Endothelial cell of umbilical vein (primary cell): Measurements from ENCODE around the gene PLAC8L1. TPM values are rescaled to one million over a fixed set of nuclear protein-coding genes. Genes with fewer than 3 reads are reported as not detected.

Source experiments
- BruUV-seq: library from RNA; stranded (reverse); fragments of 400-500 nt; replicated peaks from 2 replicates; lab custom pipeline; 2021; lab: Mats Ljungman, UMichigan
- CTCF ChIA-PET: fragments of 300-600, 350-600 bp; sonication (Branson Sonifier 250); formaldehyde crosslinking; loops from one replicate; lab custom pipeline; 2021; ENCODE audit warnings: antibody characterized with exemption, inconsistent platforms; lab: Charles Lee
- POLR2A ChIA-PET: fragments of 300-600, 350-600 bp; sonication (Branson Sonifier 250); formaldehyde crosslinking; loops from one replicate; lab custom pipeline; 2021; ENCODE audit warnings: antibody characterized with exemption, inconsistent platforms; lab: Charles Lee
- DNase-seq: peaks from one replicate; pipeline ENCODE4 v3.0.0-alpha.2; 2011; ENCODE audit warnings: low read depth, low spot score
- FAIRE-seq: peaks from 2 replicates; lab custom pipeline; 2011; peaks lifted over from hg19 to GRCh38; lab: Jason Lieb, UNC
- H2AFZ ChIP-seq: 2 replicates; pipeline ENCODE4 v1.6.0; 2012; ENCODE audit warnings: low read depth, low read length, control low read depth, inconsistent platforms
- H3K27ac ChIP-seq: 2 replicates; pipeline ENCODE4 v1.5.1; 2011; ENCODE audit warnings: low read depth, mild to moderate bottlenecking, control low read depth, low read length, moderate library complexity; ENCODE audit not compliant: insufficient read depth
- H3K27me3 ChIP-seq, 2 experiments: 2 replicates each; pipeline versions ENCODE4 v1.6.0 to v1.6.1; 2011; ENCODE audit warnings: low read length in 2 of 2, mixed read lengths in 1 of 2; ENCODE audit not compliant: control insufficient read depth in 2 of 2, insufficient read depth in 2 of 2
- H3K36me3 ChIP-seq, 2 experiments: 2 replicates in 1 of 2; 3 replicates in 1 of 2; pipeline ENCODE4 v1.5.1; 2011; ENCODE audit warnings: low read length in 2 of 2, mild to moderate bottlenecking in 1 of 2, moderate library complexity in 1 of 2; ENCODE audit not compliant: control insufficient read depth in 2 of 2, insufficient read depth in 2 of 2; ENCODE audit errors: extremely low read depth in 1 of 2
- H3K4me1 ChIP-seq: 3 replicates; pipeline ENCODE4 v1.5.1; 2011; ENCODE audit warnings: mild to moderate bottlenecking, low read length; ENCODE audit not compliant: control insufficient read depth, insufficient read depth; ENCODE audit errors: extremely low read depth
- H3K4me2 ChIP-seq: 2 replicates; pipeline ENCODE4 v1.6.1; 2011; ENCODE audit warnings: low read length, control low read depth, mixed read lengths; ENCODE audit not compliant: insufficient read depth
- H3K4me3 ChIP-seq, 3 experiments: fragments of 200-600 bp in 1 of 3; sonication (generic), shearing (Covaris generic) in 1 of 3; replicated peaks in 1 of 3; 2 replicates each; pipeline ENCODE4 v1.5.1; 2011 to 2016; ENCODE audit warnings: control low read depth in 3 of 3, low read length in 3 of 3, mild to moderate bottlenecking in 2 of 3, inconsistent platforms in 1 of 3, low read depth in 1 of 3, moderate library complexity in 1 of 3; ENCODE audit not compliant: insufficient read depth in 1 of 3
- H3K79me2 ChIP-seq: 2 replicates; pipeline ENCODE4 v1.6.0; 2012; ENCODE audit warnings: low read length, inconsistent platforms; ENCODE audit not compliant: control insufficient read depth, insufficient read depth
- H3K9ac ChIP-seq: replicated peaks from 2 replicates; pipeline ENCODE3; 2011; ENCODE audit warnings: low read length, control low read depth; ENCODE audit not compliant: insufficient read depth; ENCODE audit errors: extremely low read depth
- H3K9me1 ChIP-seq: replicated peaks from 3 replicates; pipeline ENCODE4 v1.6.0; 2011; ENCODE audit warnings: mild to moderate bottlenecking, low read length; ENCODE audit not compliant: control insufficient read depth, insufficient read depth; ENCODE audit errors: extremely low read depth
- H3K9me3 ChIP-seq: replicated peaks from 2 replicates; pipeline ENCODE4 v1.5.1; 2012; ENCODE audit warnings: low read length, inconsistent platforms; ENCODE audit not compliant: control insufficient read depth, insufficient read depth
- H4K20me1 ChIP-seq: replicated peaks from 2 replicates; pipeline ENCODE3; 2011; ENCODE audit warnings: mild to moderate bottlenecking, low read length; ENCODE audit not compliant: control insufficient read depth, insufficient read depth; ENCODE audit errors: extremely low read depth
- EZH2 ChIP-seq: IDR thresholded peaks from 2 replicates; pipeline ENCODE4 v1.6.1; 2012; ENCODE audit warnings: borderline replicate concordance, low read depth, mild to moderate bottlenecking, moderate library complexity, low read length, inconsistent platforms; ENCODE audit not compliant: severe bottlenecking
- FOS ChIP-seq: IDR thresholded peaks from 2 replicates; pipeline ENCODE4 v1.6.1; 2011; ENCODE audit warnings: mild to moderate bottlenecking, low read length, moderate library complexity, borderline replicate concordance; ENCODE audit not compliant: insufficient read depth
- GATA2 ChIP-seq: IDR thresholded peaks from 2 replicates; pipeline ENCODE4 v1.7.0; 2011; ENCODE audit warnings: low read depth, mild to moderate bottlenecking, moderate library complexity, mixed read lengths, low read length; ENCODE audit not compliant: insufficient read length, insufficient read depth
- JUN ChIP-seq: IDR thresholded peaks from 2 replicates; pipeline ENCODE4 v1.6.1; 2011; ENCODE audit warnings: borderline replicate concordance, low read depth; ENCODE audit not compliant: insufficient read length, insufficient read depth
- MYC ChIP-seq: IDR thresholded peaks from one replicate; pipeline ENCODE4 v1.6.1; 2011; ENCODE audit warnings: mild to moderate bottlenecking, low read depth, low read length
- POLR2A ChIP-seq: IDR thresholded peaks from 2 replicates; pipeline ENCODE4 v1.6.1; 2012; ENCODE audit warnings: low read depth, mild to moderate bottlenecking, control low read depth, low read length
- POLR2AphosphoS5 ChIP-seq: IDR thresholded peaks from 2 replicates; pipeline ENCODE4 v1.6.1; 2012; ENCODE audit warnings: low read depth, mild to moderate bottlenecking, control low read depth, low read length, moderate library complexity; ENCODE audit not compliant: insufficient read depth
- dilution Hi-C: fragments of 300-500 bp; cut with MboI; formaldehyde crosslinking; loops from one replicate; pipeline ENCODE4 v1.15.0; 2019; ENCODE audit warnings: low sequenced_read_pairs; ENCODE audit not compliant: extremely low pct_ligation_motif_present
- intact Hi-C: fragments of 100-400 bp; cut with micrococcal nuclease; formaldehyde crosslinking; loops from one replicate; pipeline ENCODE4 v1.10.0; 2022
- polyA plus RNA-seq, 4 experiments: library from polyadenylated mRNA; depleted of rRNA in 3 of 4; stranded (reverse) in 3 of 4; unstranded in 1 of 4; fragments of >200 nt; gene quantifications; 2 replicates each; pipeline versions ENCODE4 v1.2.1 to v1.2.3, GENCODE V29; 2011 to 2012; ENCODE audit warnings: missing spikeins in 1 of 4
- total RNA-seq: library from RNA; stranded (reverse); gene quantifications from 2 replicates; pipeline ENCODE4 v1.2.3, GENCODE V29; 2021
- TF ChIP-seq, protein P1 (sequence below), 2 donors: IDR thresholded peaks; 1 replicate in 1 of 2; 2 replicates in 1 of 2; pipeline ENCODE4 v1.5.1; 2011; ENCODE audit warnings: low read length in 2 of 2, mild to moderate bottlenecking in 2 of 2, moderate library complexity in 2 of 2, control low read depth in 1 of 2, inconsistent platforms in 1 of 2, low read depth in 1 of 2; ENCODE audit not compliant: insufficient read depth in 1 of 2; ENCODE audit errors: extremely low read depth in 1 of 2
- TF ChIP-seq, protein P2 (sequence below): IDR thresholded peaks from 2 replicates; pipeline ENCODE4 v1.6.1; 2011; ENCODE audit not compliant: insufficient read depth, insufficient read length

The PLAC8L1 gene
- total and polyA plus RNA-seq, 2 donors (not counting 3 experiments of a cell fraction or from before 2014, with no cell fraction given) = 0.80 to 0.99 TPM

DNA sequence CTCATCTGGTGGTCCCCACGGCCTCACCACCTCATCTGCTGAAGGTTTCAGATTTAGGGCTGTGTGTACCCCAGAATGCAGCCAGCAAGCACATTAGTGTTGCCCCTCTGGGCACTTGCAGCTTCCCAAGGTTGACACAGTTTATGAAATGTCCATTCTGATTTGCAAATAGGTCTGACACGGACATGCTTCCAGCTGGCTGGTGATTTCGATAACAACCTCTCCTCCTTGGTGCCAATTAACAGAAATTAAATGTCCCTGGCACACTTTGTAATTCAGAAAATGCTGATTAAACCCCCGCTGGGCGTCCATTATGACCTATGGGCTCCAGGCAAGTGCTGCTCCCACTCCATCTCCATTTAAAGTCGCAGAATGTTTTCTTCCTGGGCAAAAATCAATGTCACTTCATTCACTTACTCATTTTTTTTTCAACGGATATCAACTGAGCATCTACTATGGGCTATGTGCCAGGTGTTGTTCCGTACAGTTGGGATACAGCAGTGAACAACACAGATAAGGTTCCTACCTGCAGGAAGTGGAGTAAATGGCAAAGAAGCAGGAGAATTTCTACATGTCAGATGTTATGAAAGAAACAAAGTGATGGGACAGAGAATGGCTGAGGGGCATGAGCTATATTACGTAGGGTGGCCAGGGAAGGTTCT is 32.0 kb downstream of the PLAC8L1 start:
- TF ChIP-seq GATA2 = no peak
- no peak for TF ChIP-seq FOS
- TF ChIP-seq, protein P1, sequence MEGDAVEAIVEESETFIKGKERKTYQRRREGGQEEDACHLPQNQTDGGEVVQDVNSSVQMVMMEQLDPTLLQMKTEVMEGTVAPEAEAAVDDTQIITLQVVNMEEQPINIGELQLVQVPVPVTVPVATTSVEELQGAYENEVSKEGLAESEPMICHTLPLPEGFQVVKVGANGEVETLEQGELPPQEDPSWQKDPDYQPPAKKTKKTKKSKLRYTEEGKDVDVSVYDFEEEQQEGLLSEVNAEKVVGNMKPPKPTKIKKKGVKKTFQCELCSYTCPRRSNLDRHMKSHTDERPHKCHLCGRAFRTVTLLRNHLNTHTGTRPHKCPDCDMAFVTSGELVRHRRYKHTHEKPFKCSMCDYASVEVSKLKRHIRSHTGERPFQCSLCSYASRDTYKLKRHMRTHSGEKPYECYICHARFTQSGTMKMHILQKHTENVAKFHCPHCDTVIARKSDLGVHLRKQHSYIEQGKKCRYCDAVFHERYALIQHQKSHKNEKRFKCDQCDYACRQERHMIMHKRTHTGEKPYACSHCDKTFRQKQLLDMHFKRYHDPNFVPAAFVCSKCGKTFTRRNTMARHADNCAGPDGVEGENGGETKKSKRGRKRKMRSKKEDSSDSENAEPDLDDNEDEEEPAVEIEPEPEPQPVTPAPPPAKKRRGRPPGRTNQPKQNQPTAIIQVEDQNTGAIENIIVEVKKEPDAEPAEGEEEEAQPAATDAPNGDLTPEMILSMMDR (IDR thresholded peaks at IDR 0.05; ENCODE audit: extremely low read depth in 1 of 2, insufficient read depth in 1 of 2, low read depth in 1 of 2, low read length in 2 of 2) = no peak
- TF ChIP-seq EZH2 = no peak
- TF ChIP-seq JUN = no peak
- no peak for TF ChIP-seq MYC
- no peak for TF ChIP-seq POLR2A
- TF ChIP-seq, protein P2, sequence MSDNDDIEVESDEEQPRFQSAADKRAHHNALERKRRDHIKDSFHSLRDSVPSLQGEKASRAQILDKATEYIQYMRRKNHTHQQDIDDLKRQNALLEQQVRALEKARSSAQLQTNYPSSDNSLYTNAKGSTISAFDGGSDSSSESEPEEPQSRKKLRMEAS = no peak
- TF ChIP-seq POLR2AphosphoS5 = no peak
- POLR2A ChIA-PET = no interaction called here
- dilution Hi-C loops (no loop called here), intact Hi-C loops (no loop called here)
- no peak for FAIRE-seq
- no peaks in the 10 kb centered on the region for H4K20me1 ChIP-seq
- no peak overlapping the region for H3K4me3 ChIP-seq
- no TSS peak for BruUV-seq
- H3K79me2 ChIP-seq = no peaks in the 10 kb centered on the region
- no peaks in the 10 kb centered on the region for H3K9me1 ChIP-seq
- H3K4me2 ChIP-seq = no peak overlapping the region
- H3K36me3 ChIP-seq = no peaks in the 10 kb centered on the region
- no peak overlapping the region for H3K27ac ChIP-seq
- no peak overlapping the region for H2AFZ ChIP-seq
- H3K9me3 ChIP-seq = no peaks in the 10 kb centered on the region
- no peaks in the 10 kb centered on the region for H3K4me1 ChIP-seq
- DNase-seq = no peak
- peaks cover 5 to 8% of the 10 kb centered on the region in 2 experiments for H3K27me3 ChIP-seq
- CTCF ChIA-PET = no interaction called here
- H3K9ac ChIP-seq = no peak overlapping the region
